Chondrocyte (in vitro differentiated cells): Measurements from ENCODE around the gene IKZF1. TPM values are rescaled to one million over a fixed set of nuclear protein-coding genes. Genes with fewer than 3 reads are reported as not detected.

Experiments used
- DNase-seq: peaks from one replicate; pipeline ENCODE4 v3.0.0; 2021; ENCODE audit warnings: mixed read lengths, low spot score
- H3K27ac Mint-ChIP-seq: one replicate; pipeline ENCODE4 v1.8.0; 2021; ENCODE audit warnings: mild to moderate bottlenecking, moderate library complexity, mixed read lengths; ENCODE audit not compliant: unreplicated experiment
- H3K27me3 Mint-ChIP-seq: 2 replicates; pipeline ENCODE4 v1.8.0; 2021; ENCODE audit warnings: low read depth, mixed read lengths
- H3K36me3 Mint-ChIP-seq: 2 replicates; pipeline ENCODE4 v1.8.0; 2021; ENCODE audit warnings: low read depth, mixed read lengths
- H3K4me1 Mint-ChIP-seq: 2 replicates; pipeline ENCODE4 v1.8.0; 2021; ENCODE audit warnings: low read depth, mild to moderate bottlenecking, mixed read lengths
- H3K4me3 Mint-ChIP-seq: one replicate; pipeline ENCODE4 v1.8.0; 2021; ENCODE audit warnings: mild to moderate bottlenecking, moderate library complexity, mixed read lengths; ENCODE audit not compliant: unreplicated experiment
- H3K9me3 Mint-ChIP-seq: 2 replicates; pipeline ENCODE4 v1.8.0; 2021; ENCODE audit warnings: low read depth, mixed read lengths
- total RNA-seq: library from RNA; stranded (reverse); gene quantifications from 3 replicates; pipeline ENCODE4 v1.2.1, GENCODE V29; 2021
- TF ChIP-seq, protein P1 (sequence below): fragments of 200-600 bp; sonication (generic); IDR thresholded peaks from 2 replicates; pipeline ENCODE4 v1.5.0; 2021; ENCODE audit warnings: antibody characterized with exemption, mild to moderate bottlenecking, moderate library complexity

IKZF1 gene
- total RNA-seq, 1 donor from 2014 or later, result not detected

DNA sequence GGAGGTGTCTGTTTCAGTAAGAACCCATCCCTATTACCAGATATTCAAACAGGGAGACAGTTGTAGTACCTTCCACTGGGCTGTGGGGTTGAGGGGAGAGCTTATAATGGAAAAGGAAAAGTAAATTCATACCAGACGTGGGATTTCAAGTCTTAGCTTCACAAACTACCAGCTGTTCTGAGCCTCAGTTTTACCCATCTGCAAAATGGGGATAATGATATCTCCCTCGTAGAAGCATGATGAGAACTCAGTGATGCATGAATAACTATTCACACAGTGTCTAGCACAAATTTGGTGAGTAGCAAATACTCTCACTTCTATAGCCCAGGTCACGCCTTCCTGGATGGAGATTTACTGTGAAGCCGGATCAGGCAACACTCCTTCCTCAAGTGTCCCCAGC lies 29.1 kb upstream of the IKZF1 start:
- H3K4me1 Mint-ChIP-seq, result no peaks in the 10 kb centered on the region
- H3K36me3 Mint-ChIP-seq, result no peaks in the 10 kb centered on the region
- no peaks in the 10 kb centered on the region for H3K9me3 Mint-ChIP-seq
- H3K4me3 Mint-ChIP-seq, result no peak overlapping the region
- H3K27ac Mint-ChIP-seq, result no peak overlapping the region
- DNase-seq, result no peak
- H3K27me3 Mint-ChIP-seq, result peaks cover 32% of the 10 kb centered on the region
- TF ChIP-seq, protein P1, sequence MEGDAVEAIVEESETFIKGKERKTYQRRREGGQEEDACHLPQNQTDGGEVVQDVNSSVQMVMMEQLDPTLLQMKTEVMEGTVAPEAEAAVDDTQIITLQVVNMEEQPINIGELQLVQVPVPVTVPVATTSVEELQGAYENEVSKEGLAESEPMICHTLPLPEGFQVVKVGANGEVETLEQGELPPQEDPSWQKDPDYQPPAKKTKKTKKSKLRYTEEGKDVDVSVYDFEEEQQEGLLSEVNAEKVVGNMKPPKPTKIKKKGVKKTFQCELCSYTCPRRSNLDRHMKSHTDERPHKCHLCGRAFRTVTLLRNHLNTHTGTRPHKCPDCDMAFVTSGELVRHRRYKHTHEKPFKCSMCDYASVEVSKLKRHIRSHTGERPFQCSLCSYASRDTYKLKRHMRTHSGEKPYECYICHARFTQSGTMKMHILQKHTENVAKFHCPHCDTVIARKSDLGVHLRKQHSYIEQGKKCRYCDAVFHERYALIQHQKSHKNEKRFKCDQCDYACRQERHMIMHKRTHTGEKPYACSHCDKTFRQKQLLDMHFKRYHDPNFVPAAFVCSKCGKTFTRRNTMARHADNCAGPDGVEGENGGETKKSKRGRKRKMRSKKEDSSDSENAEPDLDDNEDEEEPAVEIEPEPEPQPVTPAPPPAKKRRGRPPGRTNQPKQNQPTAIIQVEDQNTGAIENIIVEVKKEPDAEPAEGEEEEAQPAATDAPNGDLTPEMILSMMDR, result no peak

- no peak for DNase-seq
- H3K27me3 Mint-ChIP-seq, result peaks cover 29% of the 10 kb centered on the region
These were observed 28.0 kb upstream of the IKZF1 start for GRCh38 chr7:50276483-50276882.

DNA sequence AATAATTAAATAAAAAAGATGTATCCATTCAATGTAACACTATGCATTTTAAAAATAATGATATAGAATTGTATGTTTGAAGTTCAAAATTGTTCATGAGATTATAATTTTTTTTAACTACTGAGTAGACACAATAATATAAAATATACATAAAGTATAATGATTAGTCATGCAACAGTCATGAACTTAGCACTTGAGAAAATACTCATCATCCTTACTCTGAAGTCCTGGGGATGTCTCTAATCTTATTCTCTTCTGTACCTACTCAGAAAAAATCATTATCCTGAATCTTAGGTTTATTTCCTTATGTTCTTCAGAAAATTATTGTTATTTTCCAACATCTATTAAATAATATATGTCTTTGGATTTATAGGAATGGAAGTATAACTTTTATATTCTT lies 26.4 kb upstream of the IKZF1 start:
- no peak for DNase-seq
- Mint-ChIP-seq H3K27ac (no peak overlapping the region), H3K4me1 (no peaks in the 10 kb centered on the region), H3K4me3 (no peak overlapping the region), H3K9me3 (no peaks in the 10 kb centered on the region), H3K27me3 (peaks cover 27% of the 10 kb centered on the region), H3K36me3 (no peaks in the 10 kb centered on the region)
- TF ChIP-seq, protein P1, result no peak

More at GRCh38 chr7:50276483-50276882, 28.0 kb upstream of the IKZF1 start:
- TF ChIP-seq, protein P1, result no peak
- Mint-ChIP-seq H3K27ac (no peak overlapping the region), H3K4me1 (no peaks in the 10 kb centered on the region), H3K4me3 (no peak overlapping the region), H3K9me3 (no peaks in the 10 kb centered on the region), H3K36me3 (no peaks in the 10 kb centered on the region)

GRCh38 chr7:50281680-50282445 lies 22.7 kb upstream of the IKZF1 start:
- H3K27me3 Mint-ChIP-seq, result peaks cover 21% of the 10 kb centered on the region
- no peaks in the 10 kb centered on the region for H3K36me3 Mint-ChIP-seq
- H3K9me3 Mint-ChIP-seq, result no peaks in the 10 kb centered on the region
- TF ChIP-seq, protein P1, result no peak
- no peak overlapping the region for H3K27ac Mint-ChIP-seq
- DNase-seq, result no peak
- H3K4me3 Mint-ChIP-seq, result no peak overlapping the region
- no peaks in the 10 kb centered on the region for H3K4me1 Mint-ChIP-seq

DNA sequence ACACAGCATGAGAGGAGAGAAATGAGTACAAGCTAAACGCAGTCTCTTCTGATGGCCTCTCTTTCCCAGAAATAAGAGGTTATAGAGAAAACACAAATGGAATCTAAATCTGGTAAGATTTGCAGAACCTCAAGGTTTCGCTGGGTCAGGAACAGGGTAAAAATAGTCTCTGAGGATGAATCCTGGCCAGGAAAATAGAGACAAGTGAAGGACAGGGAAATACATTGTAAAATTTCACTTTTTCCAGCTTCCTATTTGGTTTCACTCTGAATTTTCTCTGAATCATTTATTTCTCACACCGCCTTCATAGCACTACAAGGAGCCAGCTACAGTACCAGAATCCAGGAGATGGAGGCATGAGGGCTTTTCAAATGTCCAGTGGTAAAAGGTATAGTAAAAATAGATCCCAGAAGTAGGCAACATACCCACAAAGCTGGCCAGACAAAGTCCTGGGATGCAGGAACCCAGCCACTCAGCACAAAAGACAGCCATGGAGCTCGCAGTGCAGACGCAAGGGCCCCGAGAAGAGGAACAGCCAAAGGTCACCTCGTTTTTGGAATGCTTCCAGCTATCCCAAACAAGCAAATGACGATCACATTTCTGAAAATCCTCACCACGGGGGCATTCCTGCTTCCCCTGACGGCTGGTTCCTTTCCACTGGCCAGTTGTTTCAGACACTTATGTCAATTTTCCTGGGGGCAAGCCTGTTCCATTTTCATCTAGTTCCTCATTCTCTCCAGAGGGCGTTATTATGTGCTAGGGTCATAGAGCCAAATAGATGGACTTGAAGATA lies 21.5 kb upstream of the IKZF1 start:
- no peak for DNase-seq
- peaks cover 16% of the 10 kb centered on the region for H3K27me3 Mint-ChIP-seq
- H3K36me3 Mint-ChIP-seq, result no peaks in the 10 kb centered on the region
- no peak overlapping the region for H3K4me3 Mint-ChIP-seq
- no peaks in the 10 kb centered on the region for H3K9me3 Mint-ChIP-seq
- H3K27ac Mint-ChIP-seq, result no peak overlapping the region
- no peaks in the 10 kb centered on the region for H3K4me1 Mint-ChIP-seq
- TF ChIP-seq, protein P1, result no peak
